Mucosa of descending colon (tissue), 3 donors: Measurements from ENCODE around the gene SYNGR1. TPM values are rescaled to one million over a fixed set of nuclear protein-coding genes. Genes with fewer than 3 reads are reported as not detected.

ENCODE experiments used
- ATAC-seq: fragments of 200-7000 bp; cut with Tn5 transposase; one replicate; pipeline ENCODE4 v1.9.1; 2020; ENCODE audit warnings: mild to moderate bottlenecking, moderate library complexity
- DNase-seq, 3 donors: peaks; one replicate each; pipeline ENCODE4 v3.0.0-alpha.2; 2020
- H3K36me3 ChIP-seq: fragments of 200-600 bp; one replicate; pipeline ENCODE4 v1.8.0; 2021; ENCODE audit warnings: low read depth, mild to moderate bottlenecking
- H3K4me1 ChIP-seq: fragments of 200-600 bp; one replicate; pipeline ENCODE4 v1.8.0; 2021; ENCODE audit warnings: low read depth, mild to moderate bottlenecking
- H3K4me3 ChIP-seq: fragments of 200-600 bp; one replicate; pipeline ENCODE4 v1.8.0; 2021; ENCODE audit warnings: mild to moderate bottlenecking
- H3K9me3 ChIP-seq: fragments of 200-600 bp; one replicate; pipeline ENCODE4 v1.8.0; 2021; ENCODE audit warnings: mild to moderate bottlenecking
- CTCF ChIP-seq: fragments of 200-600 bp; IDR thresholded peaks from one replicate; pipeline ENCODE4 v1.8.0; 2022; ENCODE audit warnings: antibody characterized with exemption, mild to moderate bottlenecking
- intact Hi-C, 2 donors: fragments of 100-400 bp; cut with DNase I in 1 of 2; cut with micrococcal nuclease in 1 of 2; formaldehyde crosslinking; loops; one replicate each; pipeline versions ENCODE4 v1.11.0 to v1.11.1; 2022; cut with DNase I, micrococcal nuclease
- total RNA-seq, 3 donors: library from RNA; stranded (reverse); fragmentation: NEBNext Ultra II Directional in 2 of 3; extraction: Animal tissue kit (Norgen Biotek cat#: 25700) in 2 of 3; gene quantifications; one replicate each; pipeline versions ENCODE4 v1.2.1 to v1.2.4, GENCODE V29; 2021 to 2023
- donor health status: DM: no; HTN: no; CAD: no; lungs with moderate emphysema.
- donor health status: DM: no; HTN: no; CAD: no.
- donor health status: DM: no; HTN: yes; CAD: no.

SYNGR1 gene
- total RNA-seq, 3 donors from 2014 or later, result 1.7 to 26.5 (median 2.9) TPM

GRCh38 chr22:39427751-39428596 lies 78.2 kb downstream of the SYNGR1 start:
- TF ChIP-seq CTCF, result no peak
- ATAC-seq, result peak; percentile 27
- H3K36me3 ChIP-seq, result no peaks in the 10 kb centered on the region
- peak in 2 of 3 donors; percentile 9 to 37 for DNase-seq
- intact Hi-C loops, result no loop called here
- no peaks in the 10 kb centered on the region for H3K4me1 ChIP-seq
- no peaks in the 10 kb centered on the region for H3K9me3 ChIP-seq
- no peak overlapping the region for H3K4me3 ChIP-seq

GRCh38 chr22:39428597-39429071 lies 78.8 kb downstream of the SYNGR1 start:
- no peak for ATAC-seq
- no peaks in the 10 kb centered on the region for H3K4me1 ChIP-seq
- no peak for TF ChIP-seq CTCF
- intact Hi-C loops, result no loop called here
- DNase-seq, result peak in 1 of 3 donors; percentile 26
- no peak overlapping the region for H3K4me3 ChIP-seq
- H3K9me3 ChIP-seq, result no peaks in the 10 kb centered on the region
- H3K36me3 ChIP-seq, result no peaks in the 10 kb centered on the region

- no peaks in the 10 kb centered on the region for H3K9me3 ChIP-seq
- DNase-seq (peak in 1 of 3 donors; percentile 19), ATAC-seq (no peak)
- no peak overlapping the region for H3K4me3 ChIP-seq
- intact Hi-C loops, result no loop called here
- no peaks in the 10 kb centered on the region for H3K36me3 ChIP-seq
- no peak for TF ChIP-seq CTCF
- no peaks in the 10 kb centered on the region for H3K4me1 ChIP-seq
Observed at GRCh38 chr22:39429186-39429585, 79.4 kb downstream of the SYNGR1 start.

GRCh38 chr22:39429916-39430575 lies 80.3 kb downstream of the SYNGR1 start:
- DNase-seq (peak in 1 of 3 donors; percentile 38), ATAC-seq (no peak)
- H3K4me1 ChIP-seq, result no peaks in the 10 kb centered on the region
- H3K4me3 ChIP-seq, result no peak overlapping the region
- H3K36me3 ChIP-seq, result no peaks in the 10 kb centered on the region
- H3K9me3 ChIP-seq, result no peaks in the 10 kb centered on the region
- intact Hi-C loops, result no loop called here
- no peak for TF ChIP-seq CTCF

- DNase-seq, result no peak
- intact Hi-C loops, result no loop called here
- Histone ChIP-seq H3K4me1 (no peaks in the 10 kb centered on the region), H3K36me3 (no peaks in the 10 kb centered on the region), H3K9me3 (no peaks in the 10 kb centered on the region), H3K4me3 (no peak overlapping the region)
- ATAC-seq, result no peak
- no peak for TF ChIP-seq CTCF
Observed at GRCh38 chr22:39430576-39431150, 80.9 kb downstream of the SYNGR1 start.
